ENCODE measurements around the gene STARD6. TPM values are rescaled to one million over a fixed set of nuclear protein-coding genes. Genes with fewer than 3 reads are reported as not detected.
"Not testable (repeated sequence)": the region's sequence is repeated elsewhere in the genome, so short reads cannot be mapped to it uniquely, and the experiment has no call there.

Gene STARD6
- total and polyA plus RNA-seq, 10 of the 15 experiments (the other 5 are each of a cell fraction or from before 2014, with no cell fraction given): 0.10 to 0.84 (median 0.34) TPM; not detected in 3

- Histone ChIP-seq H4K20me1 (ENCODE audit: control insufficient read depth, insufficient read depth) (no peaks in the 10 kb centered on the region), H3K27me3 (replicated peaks in 1 of 2; ENCODE audit: control insufficient read depth in 2 of 2, insufficient read depth in 2 of 2, low read length in 1 of 2) (no peaks in the 10 kb centered on the region), H3K4me2 (ENCODE audit: control insufficient read depth, insufficient read depth) (no peak overlapping the region), H3K9ac (ENCODE audit: control insufficient read depth, insufficient read depth, low read length) (no peak overlapping the region), H2AFZ (ENCODE audit: control insufficient read depth, low read depth, low read length) (no peak overlapping the region), H3K4me1 (ENCODE audit: control insufficient read depth, insufficient read depth, low read length) (peaks cover 13% of the 10 kb centered on the region), H3K36me3 (ENCODE audit: control insufficient read depth in 2 of 2, insufficient read depth in 2 of 2, low read length in 1 of 2) (no peaks in the 10 kb centered on the region), H3K4me3 (no peak overlapping the region), H3K27ac (ENCODE audit: control insufficient read depth, insufficient read depth) (no peak overlapping the region), H3K79me2 (ENCODE audit: control insufficient read depth, insufficient read depth, low read length) (no peaks in the 10 kb centered on the region), H3K9me3 (replicated peaks; ENCODE audit: control insufficient read depth, insufficient read depth, low read length) (no peaks in the 10 kb centered on the region)
- ChIA-PET POLR2A (no interaction called here), SMC1A (ENCODE audit: uncharacterized antibody, unreplicated experiment) (interaction anchor here (0.8 to 0.9 kb wide), 2 partner anchors 115 to 117 kb away, joined by 3 read pairs; no protein-coding TSS in a partner anchor), RAD21 (ENCODE audit: unreplicated experiment) (no interaction called here), CTCF (interaction anchor here (1.2 to 1.8 kb wide), 3 partner anchors 17 to 117 kb away, joined by 3 to 5 read pairs (median 4); no protein-coding TSS in a partner anchor)
- in situ Hi-C loops (cut with MboI) (no loop called here), intact Hi-C loops (cut with micrococcal nuclease; ENCODE audit: unreplicated experiment) (no loop called here)
- no peak for DNase-seq (ENCODE audit: low read depth, low spot score)
- ATAC-seq: no peak
- no TSS peak for BruUV-seq (replicated peaks)
- no peak for TF ChIP-seq MEF2A (IDR thresholded peaks at IDR 0.05; ENCODE audit: insufficient read depth, low read depth, low read length)
- TF ChIP-seq KAT2A (conservative IDR thresholded peaks at IDR 0.05; ENCODE audit: control insufficient read depth, low read depth, low read length): no peak
- TF ChIP-seq STAT1 (conservative IDR thresholded peaks at IDR 0.05): no peak
- no peak for TF ChIP-seq KLF5 (IDR thresholded peaks at IDR 0.05; ENCODE audit: partially characterized antibody)
- TF ChIP-seq JUNB (IDR thresholded peaks at IDR 0.05): no peak
- TF ChIP-seq ELK1 (IDR thresholded peaks at IDR 0.05; ENCODE audit: low read depth, low read length): no peak
- no peak for TF ChIP-seq MYC (IDR thresholded peaks at IDR 0.05; ENCODE audit: insufficient read depth, insufficient read length, insufficient replicate concordance, low read length, severe bottlenecking)
- no peak for TF ChIP-seq ZSCAN29 (IDR thresholded peaks at IDR 0.05)
- no peak for TF ChIP-seq BCL3 (IDR thresholded peaks at IDR 0.05; ENCODE audit: borderline replicate concordance, insufficient read depth, low read depth, low read length, poor library complexity, severe bottlenecking)
- 91% methylated on average over 3 of the region's 3 CpGs for WGBS (ENCODE audit: insufficient coverage, insufficient replicate concordance, low lambda C conversion rate, missing lambda C conversion rate)
- FAIRE-seq: no peak
These were observed 30.0 kb upstream of the STARD6 start for GRCh38 chr18:54387631-54388030.

- H3K27ac ChIP-seq (ENCODE audit: control insufficient read depth, insufficient read depth); BruUV-seq (replicated peaks); ATAC-seq; DNase-seq (ENCODE audit: low read depth, low spot score); intact Hi-C loops (cut with micrococcal nuclease; ENCODE audit: unreplicated experiment); H3K27me3 ChIP-seq (replicated peaks in 1 of 2; ENCODE audit: control insufficient read depth in 2 of 2, insufficient read depth in 2 of 2, low read length in 1 of 2); H3K36me3 ChIP-seq (ENCODE audit: control insufficient read depth in 2 of 2, insufficient read depth in 2 of 2, low read length in 1 of 2); RAD21 ChIA-PET (ENCODE audit: unreplicated experiment); H3K4me3 ChIP-seq; H4K20me1 ChIP-seq (ENCODE audit: control insufficient read depth, insufficient read depth); in situ Hi-C loops (cut with MboI); H3K9me3 ChIP-seq (replicated peaks; ENCODE audit: control insufficient read depth, insufficient read depth, low read length); H3K9ac ChIP-seq (ENCODE audit: control insufficient read depth, insufficient read depth, low read length); H3K79me2 ChIP-seq (ENCODE audit: control insufficient read depth, insufficient read depth, low read length); H2AFZ ChIP-seq (ENCODE audit: control insufficient read depth, low read depth, low read length); FAIRE-seq; H3K4me2 ChIP-seq (ENCODE audit: control insufficient read depth, insufficient read depth): not testable (repeated sequence)
- over 99% methylated on average over 23 of the region's 23 CpGs for WGBS (ENCODE audit: insufficient coverage, insufficient replicate concordance, low lambda C conversion rate, missing lambda C conversion rate)
- ChIA-PET POLR2A (interaction anchor here (0.6 kb wide), 1 partner anchor 173 kb away, joined by 3 read pairs; no protein-coding TSS in a partner anchor), SMC1A (ENCODE audit: uncharacterized antibody, unreplicated experiment) (interaction anchor here (0.9 kb wide), 1 partner anchor 116 kb away, joined by 3 read pairs; no protein-coding TSS in a partner anchor), CTCF (interaction anchor here (1.2 to 1.8 kb wide), 2 partner anchors 23 to 117 kb away, joined by 4 to 5 read pairs; no protein-coding TSS in a partner anchor)
- peaks cover 13% of the 10 kb centered on the region for H3K4me1 ChIP-seq (ENCODE audit: control insufficient read depth, insufficient read depth, low read length)
These were observed 29.3 kb upstream of the STARD6 start for GRCh38 chr18:54386800-54387495.

Measured in GM12878 (cell line).